Measurements from ENCODE around the gene EFCAB8.

The EFCAB8 gene

GRCh38 chr20:32963176-32963575 is 104.5 kb downstream of the EFCAB8 start:
- Histone ChIP-seq H4K20me1 (ENCODE audit: insufficient read depth, low read length) (no peaks in the 10 kb centered on the region), H3K4me3 (ENCODE audit: low read depth, low read length, poor library complexity, severe bottlenecking) (no peak overlapping the region), H2AFZ (ENCODE audit: low read length) (no peak overlapping the region), H3K4me1 (ENCODE audit: insufficient read depth, low read length, severe bottlenecking) (no peaks in the 10 kb centered on the region), H3K27me3 (ENCODE audit: insufficient read depth, low read length) (peaks cover 3% of the 10 kb centered on the region; the same call in 1 of the 2 replicates), H3K36me3 (ENCODE audit: insufficient read depth, low read length) (no peaks in the 10 kb centered on the region), H3K9me3 (ENCODE audit: low read length) (no peaks in the 10 kb centered on the region), H3K9ac (ENCODE audit: low read length) (no peak overlapping the region), H3F3A (ENCODE audit: insufficient read depth, low read length) (no peaks in the 10 kb centered on the region), H3K79me2 (ENCODE audit: insufficient read depth, low read length) (no peaks in the 10 kb centered on the region), H3K4me2 (ENCODE audit: low read length) (no peak overlapping the region), H3K9me2 (ENCODE audit: low read depth, low read length) (no peaks in the 10 kb centered on the region), H3K27ac (ENCODE audit: low read depth, low read length, poor library complexity, severe bottlenecking) (no peak overlapping the region)
- no peak for TF ChIP-seq EZH2 (IDR thresholded peaks at IDR 0.05; ENCODE audit: borderline replicate concordance, low read length)

GRCh38 chr20:32964575-32964974 is 105.9 kb downstream of the EFCAB8 start:
- peaks cover 3% of the 10 kb centered on the region; the same call in 1 of the 2 replicates for H3K27me3 ChIP-seq (ENCODE audit: insufficient read depth, low read length)
- H4K20me1 ChIP-seq (ENCODE audit: insufficient read depth, low read length): no peaks in the 10 kb centered on the region
- no peak overlapping the region for H3K4me3 ChIP-seq (ENCODE audit: low read depth, low read length, poor library complexity, severe bottlenecking)
- H3K79me2 ChIP-seq (ENCODE audit: insufficient read depth, low read length): no peaks in the 10 kb centered on the region
- H3K9me2 ChIP-seq (ENCODE audit: low read depth, low read length): no peaks in the 10 kb centered on the region
- H3K4me1 ChIP-seq (ENCODE audit: insufficient read depth, low read length, severe bottlenecking): no peaks in the 10 kb centered on the region
- H3K27ac ChIP-seq (ENCODE audit: low read depth, low read length, poor library complexity, severe bottlenecking): no peak overlapping the region
- H3F3A ChIP-seq (ENCODE audit: insufficient read depth, low read length): no peaks in the 10 kb centered on the region
- no peaks in the 10 kb centered on the region for H3K36me3 ChIP-seq (ENCODE audit: insufficient read depth, low read length)
- H3K9me3 ChIP-seq (ENCODE audit: low read length): no peaks in the 10 kb centered on the region
- no peak overlapping the region for H2AFZ ChIP-seq (ENCODE audit: low read length)
- TF ChIP-seq EZH2 (IDR thresholded peaks at IDR 0.05; ENCODE audit: borderline replicate concordance, low read length): no peak
- TF ChIP-seq CTCF (IDR thresholded peaks at IDR 0.05; ENCODE audit: low read length): no peak
- H3K4me2 ChIP-seq (ENCODE audit: low read length): no peak overlapping the region
- no peak overlapping the region for H3K9ac ChIP-seq (ENCODE audit: low read length)

GRCh38 chr20:32965115-32965514 is 106.4 kb downstream of the EFCAB8 start:
- no peaks in the 10 kb centered on the region for H3K9me2 ChIP-seq (ENCODE audit: low read depth, low read length)
- H3K79me2 ChIP-seq (ENCODE audit: insufficient read depth, low read length): no peaks in the 10 kb centered on the region
- no peaks in the 10 kb centered on the region for H4K20me1 ChIP-seq (ENCODE audit: insufficient read depth, low read length)
- no peaks in the 10 kb centered on the region for H3K4me1 ChIP-seq (ENCODE audit: insufficient read depth, low read length, severe bottlenecking)
- H3K4me3 ChIP-seq (ENCODE audit: low read depth, low read length, poor library complexity, severe bottlenecking): no peak overlapping the region
- peaks cover 3% of the 10 kb centered on the region; the same call in 1 of the 2 replicates for H3K27me3 ChIP-seq (ENCODE audit: insufficient read depth, low read length)
- no peak overlapping the region for H3K4me2 ChIP-seq (ENCODE audit: low read length)
- TF ChIP-seq EZH2 (IDR thresholded peaks at IDR 0.05; ENCODE audit: borderline replicate concordance, low read length) (no peak), CTCF (IDR thresholded peaks at IDR 0.05; ENCODE audit: low read length) (no peak)
- H3K36me3 ChIP-seq (ENCODE audit: insufficient read depth, low read length): no peaks in the 10 kb centered on the region
- no peak overlapping the region for H3K9ac ChIP-seq (ENCODE audit: low read length)
- no peaks in the 10 kb centered on the region for H3F3A ChIP-seq (ENCODE audit: insufficient read depth, low read length)
- H3K27ac ChIP-seq (ENCODE audit: low read depth, low read length, poor library complexity, severe bottlenecking): no peak overlapping the region
- H2AFZ ChIP-seq (ENCODE audit: low read length): no peak overlapping the region
- no peaks in the 10 kb centered on the region for H3K9me3 ChIP-seq (ENCODE audit: low read length)
